Mesangial cell (primary cell): ENCODE data around the gene LXN. TPM values are rescaled to one million over a fixed set of nuclear protein-coding genes. Genes with fewer than 3 reads are reported as not detected.

ENCODE experiments used
- total RNA-seq: library from RNA; depleted of rRNA; stranded (reverse); fragments of >200 nt; gene quantifications from 2 replicates; pipeline ENCODE4 v1.2.3, GENCODE V29; 2015

Gene LXN
- 15.5 and 82.9 TPM in 2 replicates for total RNA-seq

GRCh38 chr3:158672215-158673176 lies at the start of gene LXN:
Gene LXN, minus strand, starts transcription at chr3:158672648. Its CDS starts 170 bp downstream, at chr3:158672478.

GRCh38 chr3:158644345-158644908 lies 28.0 kb downstream of the LXN start, which contains the start of gene GFM1:
Gene GFM1, plus strand, starts transcription at chr3:158644527. Its CDS starts 108 bp downstream, at chr3:158644635.

Other genes with a start within 250 kb of the LXN start
- gene MLF1, start 101.5 kb downstream of the LXN start, total RNA-seq: 8.1 and 11.2 TPM in 2 replicates
- 19.0 and 31.1 TPM in 2 replicates for gene GFM1, start 28.1 kb downstream of the LXN start, total RNA-seq
- 2.3 and 28.3 TPM in 2 replicates for gene RARRES1, start 59.8 kb upstream of the LXN start, total RNA-seq
- gene MFSD1, start 129.4 kb upstream of the LXN start, total RNA-seq: 28.5 and 44.2 TPM in 2 replicates